Common myeloid progenitor, CD34-positive (primary cell): ENCODE results near the gene STPG2.
"Not testable (repeated sequence)": the region's sequence is repeated elsewhere in the genome, so short reads cannot be mapped to it uniquely, and the experiment has no call there.

Source experiments
- CTCF ChIA-PET: fragments of 350-600 bp; sonication (Branson Sonifier 250); formaldehyde crosslinking; loops from one replicate; lab custom pipeline; 2021; ENCODE audit warnings: antibody characterized with exemption; lab: Charles Lee
- POLR2A ChIA-PET: fragments of 350-600 bp; sonication (Branson Sonifier 250); formaldehyde crosslinking; loops from one replicate; lab custom pipeline; 2021; ENCODE audit warnings: antibody characterized with exemption; lab: Charles Lee
- DNase-seq, 3 donors: peaks; one replicate each; pipeline versions ENCODE4 v3.0.0 to v3.0.0-alpha.2; 2013
- H3K27ac ChIP-seq, 2 experiments: 1 replicate in 1 of 2; 2 replicates in 1 of 2; pipeline ENCODE4 v1.7.0; 2013; ENCODE audit warnings: inconsistent platforms in 2 of 2, low read length in 2 of 2, mild to moderate bottlenecking in 2 of 2, low read depth in 1 of 2, moderate library complexity in 1 of 2; ENCODE audit not compliant: severe bottlenecking in 2 of 2, insufficient read depth in 1 of 2, poor library complexity in 1 of 2
- H3K27me3 ChIP-seq, 5 experiments: replicated peaks in 2 of 5; 1 replicate in 3 of 5; 2 replicates in 2 of 5; pipeline versions ENCODE4 v1.6.1 to v1.7.0; 2013; ENCODE audit warnings: low read length in 4 of 5, mild to moderate bottlenecking in 2 of 5, moderate library complexity in 2 of 5, inconsistent platforms in 1 of 5; ENCODE audit not compliant: insufficient read depth in 5 of 5, control insufficient read depth in 4 of 5
- H3K36me3 ChIP-seq, 4 experiments: 1 replicate in 2 of 4; 2 replicates in 2 of 4; pipeline versions ENCODE4 v1.6.1 to v1.7.0; 2013; ENCODE audit warnings: low read length in 3 of 4, control low read depth in 1 of 4, mild to moderate bottlenecking in 1 of 4; ENCODE audit not compliant: control insufficient read depth in 4 of 4, insufficient read depth in 4 of 4
- H3K4me1 ChIP-seq, 4 experiments: 1 replicate in 3 of 4; 2 replicates in 1 of 4; pipeline versions ENCODE4 v1.6.1 to v1.7.1; 2013; ENCODE audit warnings: low read length in 3 of 4, mild to moderate bottlenecking in 3 of 4, control low read depth in 1 of 4, inconsistent platforms in 1 of 4, moderate library complexity in 1 of 4; ENCODE audit not compliant: control insufficient read depth in 4 of 4, insufficient read depth in 4 of 4; ENCODE audit errors: control extremely low read depth in 1 of 4
- H3K4me3 ChIP-seq, 7 experiments: 1 replicate in 4 of 7; 2 replicates in 3 of 7; pipeline versions ENCODE4 v1.5.1 to v1.7.0; 2013; ENCODE audit warnings: mild to moderate bottlenecking in 7 of 7, low read length in 6 of 7, moderate library complexity in 6 of 7, inconsistent platforms in 2 of 7, low read depth in 2 of 7, control low read depth in 1 of 7; ENCODE audit not compliant: insufficient read depth in 4 of 7, control insufficient read depth in 1 of 7; ENCODE audit errors: extremely low read depth in 1 of 7
- H3K9me3 ChIP-seq, 5 experiments: 1 replicate in 4 of 5; 2 replicates in 1 of 5; pipeline versions ENCODE4 v1.6.1 to v1.7.1; 2013; ENCODE audit warnings: low read length in 4 of 5, mild to moderate bottlenecking in 2 of 5, inconsistent platforms in 1 of 5, low read depth in 1 of 5, moderate library complexity in 1 of 5; ENCODE audit not compliant: control insufficient read depth in 4 of 5, insufficient read depth in 2 of 5; ENCODE audit errors: control extremely low read depth in 1 of 5
- WGBS: methylation state at CpG from one replicate; pipeline ENCODE4 v1.1.5; 2013; ENCODE audit not compliant: insufficient coverage; 5-methylcytosine and 5-hydroxymethylcytosine counted together

The STPG2 gene

GRCh38 chr4:97582890-97583289 is 560.4 kb downstream of the STPG2 start:
- ChIA-PET CTCF (interaction anchor here (1.1 kb wide), 1 partner anchor 77 kb away, joined by 3 read pairs; no protein-coding TSS in a partner anchor), POLR2A (no interaction called here)
- Histone ChIP-seq H3K36me3 (no peaks in the 10 kb centered on the region), H3K9me3 (no peaks in the 10 kb centered on the region), H3K27me3 (no peaks in the 10 kb centered on the region), H3K4me3 (no peak overlapping the region), H3K4me1 (no peaks in the 10 kb centered on the region), H3K27ac (no peak overlapping the region)
- WGBS = no CpG with 5 or more reads among the region's 1 CpG
- no peak for DNase-seq

GRCh38 chr4:97577004-97577403 is 566.3 kb downstream of the STPG2 start:
- no peaks in the 10 kb centered on the region for H3K36me3 ChIP-seq
- POLR2A ChIA-PET = no interaction called here
- H3K27ac ChIP-seq = no peak overlapping the region
- no peaks in the 10 kb centered on the region for H3K4me1 ChIP-seq
- CTCF ChIA-PET = no interaction called here
- H3K27me3 ChIP-seq = no peaks in the 10 kb centered on the region
- H3K9me3 ChIP-seq = no peaks in the 10 kb centered on the region
- H3K4me3 ChIP-seq = no peak overlapping the region
- DNase-seq = no peak
- WGBS = no CpG with 5 or more reads among the region's 2 CpGs

- CTCF ChIA-PET = no interaction called here
- 80% methylated on average over 1 of the region's 2 CpGs for WGBS
- POLR2A ChIA-PET = no interaction called here
- no peaks in the 10 kb centered on the region for H3K36me3 ChIP-seq
- no peaks in the 10 kb centered on the region for H3K27me3 ChIP-seq
- no peak overlapping the region for H3K27ac ChIP-seq
- no peaks in the 10 kb centered on the region for H3K9me3 ChIP-seq
- H3K4me3 ChIP-seq = no peak overlapping the region
- no peak for DNase-seq
- no peaks in the 10 kb centered on the region for H3K4me1 ChIP-seq
These were observed 583.3 kb downstream of the STPG2 start for GRCh38 chr4:97560009-97560408.

- DNase-seq = no peak
- no peaks in the 10 kb centered on the region for H3K27me3 ChIP-seq
- H3K4me3 ChIP-seq = no peak overlapping the region
- POLR2A ChIA-PET = no interaction called here
- CTCF ChIA-PET = no interaction called here
- H3K36me3 ChIP-seq = no peaks in the 10 kb centered on the region
- H3K27ac ChIP-seq = no peak overlapping the region
- H3K4me1 ChIP-seq = no peaks in the 10 kb centered on the region
- no peaks in the 10 kb centered on the region for H3K9me3 ChIP-seq
- 100% methylated on average over 2 of the region's 4 CpGs for WGBS
These were observed 585.0 kb downstream of the STPG2 start for GRCh38 chr4:97558204-97558778.

GRCh38 chr4:97550637-97551036 is 592.6 kb downstream of the STPG2 start:
- H3K27me3 ChIP-seq, POLR2A ChIA-PET, H3K4me3 ChIP-seq, H3K36me3 ChIP-seq, DNase-seq, H3K27ac ChIP-seq, H3K4me1 ChIP-seq, H3K9me3 ChIP-seq: not testable (repeated sequence)
- WGBS = 78% methylated on average over 7 of the region's 10 CpGs
- CTCF ChIA-PET = interaction anchor here (0.6 kb wide), 1 partner anchor 42 kb away, joined by 3 read pairs; no protein-coding TSS in a partner anchor

- WGBS = no CpG with 5 or more reads among the region's 2 CpGs
- no peaks in the 10 kb centered on the region for H3K36me3 ChIP-seq
- H3K9me3 ChIP-seq = no peaks in the 10 kb centered on the region
- H3K27ac ChIP-seq = no peak overlapping the region
- H3K27me3 ChIP-seq = no peaks in the 10 kb centered on the region
- no peak overlapping the region for H3K4me3 ChIP-seq
- ChIA-PET CTCF (no interaction called here), POLR2A (no interaction called here)
- no peak for DNase-seq
- H3K4me1 ChIP-seq = no peaks in the 10 kb centered on the region
These were observed 594.2 kb downstream of the STPG2 start for GRCh38 chr4:97548943-97549583.

- Histone ChIP-seq H3K4me3 (no peak overlapping the region), H3K27ac (no peak overlapping the region), H3K9me3 (no peaks in the 10 kb centered on the region), H3K36me3 (no peaks in the 10 kb centered on the region), H3K27me3 (no peaks in the 10 kb centered on the region), H3K4me1 (no peaks in the 10 kb centered on the region)
- DNase-seq = no peak
- WGBS = 100% methylated on average over 2 of the region's 2 CpGs
- POLR2A ChIA-PET = interaction anchor here (0.6 kb wide), 1 partner anchor 97 kb away, joined by 3 read pairs; no protein-coding TSS in a partner anchor
- CTCF ChIA-PET = no interaction called here
These were observed 595.1 kb downstream of the STPG2 start for GRCh38 chr4:97548186-97548585.
